ENCODE measurements around the gene HMCES.

Gene HMCES

GRCh38 chr3:129235344-129235917 lies 43.2 kb upstream of the HMCES start (continued):
- TF ChIP-seq ZFP30 (CRISPR knock-in tag; IDR thresholded peaks at IDR 0.05): no peak
- TF ChIP-seq BACH2 (CRISPR knock-in tag; IDR thresholded peaks at IDR 0.05; ENCODE audit: borderline replicate concordance): no peak
- TF ChIP-seq CSDC2 (CRISPR knock-in tag; IDR thresholded peaks at IDR 0.05): no peak

GRCh38 chr3:129238945-129239705 lies 39.5 kb upstream of the HMCES start:
- ATAC-seq: no peak
- TF ChIP-seq TCF4 (CRISPR knock-in tag; IDR thresholded peaks at IDR 0.05; ENCODE audit: borderline replicate concordance): no peak
- TF ChIP-seq ZNF70 (CRISPR knock-in tag; IDR thresholded peaks at IDR 0.05): no peak
- TF ChIP-seq ZFP3 (CRISPR knock-in tag; IDR thresholded peaks at IDR 0.05): no peak
- no peak for TF ChIP-seq ZFP30 (CRISPR knock-in tag; IDR thresholded peaks at IDR 0.05)
- no peak for TF ChIP-seq ARNTL (CRISPR knock-in tag; IDR thresholded peaks at IDR 0.05; ENCODE audit: borderline replicate concordance, low read depth)
- TF ChIP-seq PPARA (CRISPR knock-in tag; IDR thresholded peaks at IDR 0.05; ENCODE audit: borderline replicate concordance): no peak
- TF ChIP-seq GLIS3 (CRISPR knock-in tag; IDR thresholded peaks at IDR 0.05): no peak
- TF ChIP-seq ISL1 (CRISPR knock-in tag; IDR thresholded peaks at IDR 0.05): no peak
- no peak for TF ChIP-seq POU6F1 (CRISPR knock-in tag; IDR thresholded peaks at IDR 0.05; ENCODE audit: borderline replicate concordance, low read depth)
- no peak for TF ChIP-seq ZNF8 (CRISPR knock-in tag; IDR thresholded peaks at IDR 0.05)
- TF ChIP-seq OSR1 (CRISPR knock-in tag; IDR thresholded peaks at IDR 0.05): no peak
- TF ChIP-seq TOX (CRISPR knock-in tag; IDR thresholded peaks at IDR 0.05; ENCODE audit: borderline replicate concordance): no peak
- no peak for TF ChIP-seq ZC3H10 (CRISPR knock-in tag; IDR thresholded peaks at IDR 0.05)
- TF ChIP-seq ESRRG (CRISPR knock-in tag; IDR thresholded peaks at IDR 0.05): no peak
- no peak for TF ChIP-seq CSRNP3 (CRISPR knock-in tag; IDR thresholded peaks at IDR 0.05)
- TF ChIP-seq TSHZ2 (CRISPR knock-in tag; IDR thresholded peaks at IDR 0.05): no peak
- no peak for TF ChIP-seq CREB5 (CRISPR knock-in tag; IDR thresholded peaks at IDR 0.05; ENCODE audit: low read depth)

- TF ChIP-seq ZFP3 (CRISPR knock-in tag; IDR thresholded peaks at IDR 0.05): no peak
- no peak for TF ChIP-seq ESRRG (CRISPR knock-in tag; IDR thresholded peaks at IDR 0.05)
- no peak for TF ChIP-seq ISL1 (CRISPR knock-in tag; IDR thresholded peaks at IDR 0.05)
- TF ChIP-seq CSRNP3 (CRISPR knock-in tag; IDR thresholded peaks at IDR 0.05): no peak
- TF ChIP-seq RARB (CRISPR knock-in tag; IDR thresholded peaks at IDR 0.05): no peak
- TF ChIP-seq TCF4 (CRISPR knock-in tag; IDR thresholded peaks at IDR 0.05; ENCODE audit: borderline replicate concordance): no peak
- TF ChIP-seq OSR1 (CRISPR knock-in tag; IDR thresholded peaks at IDR 0.05): no peak
- no peak for TF ChIP-seq TOX (CRISPR knock-in tag; IDR thresholded peaks at IDR 0.05; ENCODE audit: borderline replicate concordance)
- TF ChIP-seq ARNTL (CRISPR knock-in tag; IDR thresholded peaks at IDR 0.05; ENCODE audit: borderline replicate concordance, low read depth): no peak
- TF ChIP-seq ZC3H10 (CRISPR knock-in tag; IDR thresholded peaks at IDR 0.05): no peak
- no peak for TF ChIP-seq CSDC2 (CRISPR knock-in tag; IDR thresholded peaks at IDR 0.05)
- TF ChIP-seq ZNF565 (CRISPR knock-in tag; conservative IDR thresholded peaks at IDR 0.05; ENCODE audit: low read depth): no peak
- no peak for TF ChIP-seq ZNF70 (CRISPR knock-in tag; IDR thresholded peaks at IDR 0.05)
- TF ChIP-seq POU6F1 (CRISPR knock-in tag; IDR thresholded peaks at IDR 0.05; ENCODE audit: borderline replicate concordance, low read depth): no peak
- TF ChIP-seq GLIS3 (CRISPR knock-in tag; IDR thresholded peaks at IDR 0.05): no peak
- no peak for TF ChIP-seq SNAI2 (CRISPR knock-in tag; IDR thresholded peaks at IDR 0.05)
- TF ChIP-seq PATZ1 (CRISPR knock-in tag; IDR thresholded peaks at IDR 0.05; ENCODE audit: borderline replicate concordance): no peak
- no peak for TF ChIP-seq BACH2 (CRISPR knock-in tag; IDR thresholded peaks at IDR 0.05; ENCODE audit: borderline replicate concordance)
- no peak for ATAC-seq
Measured at GRCh38 chr3:129239991-129240390, 38.7 kb upstream of the HMCES start.

All from SK-N-SH treated with all-trans-retinoic acid at 6 μM for 48 hours (cell line).